Duodenal mucosa (tissue), 2 donors: ENCODE measurements around the gene BTBD9.
"Not testable (repeated sequence)": the region's sequence is repeated elsewhere in the genome, so short reads cannot be mapped to it uniquely, and the experiment has no call there.

ENCODE experiments used
- H3K27ac ChIP-seq: one replicate; pipeline ENCODE4 v1.7.0; 2013; ENCODE audit warnings: low read depth, low read length
- H3K27me3 ChIP-seq, 2 donors: one replicate each; pipeline ENCODE4 v1.7.0; 2013; ENCODE audit warnings: low read length in 2 of 2, control low read depth in 1 of 2; ENCODE audit not compliant: insufficient read depth in 2 of 2, control insufficient read depth in 1 of 2
- H3K36me3 ChIP-seq, 2 donors: one replicate each; pipeline ENCODE4 v1.7.0; 2013; ENCODE audit warnings: low read length in 2 of 2, control low read depth in 1 of 2; ENCODE audit not compliant: insufficient read depth in 2 of 2, control insufficient read depth in 1 of 2
- H3K4me1 ChIP-seq, 2 donors: one replicate each; pipeline ENCODE4 v1.7.0; 2013; ENCODE audit warnings: low read length in 2 of 2, control low read depth in 1 of 2; ENCODE audit not compliant: insufficient read depth in 2 of 2, control insufficient read depth in 1 of 2
- H3K4me3 ChIP-seq, 2 donors: one replicate each; pipeline ENCODE4 v1.7.0; 2013; ENCODE audit warnings: low read length in 2 of 2, low read depth in 1 of 2
- H3K9ac ChIP-seq, 2 donors: one replicate each; pipeline ENCODE4 v1.7.0; 2013; ENCODE audit warnings: low read length in 2 of 2, low read depth in 1 of 2
- H3K9me3 ChIP-seq, 2 donors: one replicate each; pipeline ENCODE4 v1.7.0; 2013; ENCODE audit warnings: low read length in 2 of 2, control low read depth in 1 of 2; ENCODE audit not compliant: control insufficient read depth in 1 of 2

The BTBD9 gene

DNA sequence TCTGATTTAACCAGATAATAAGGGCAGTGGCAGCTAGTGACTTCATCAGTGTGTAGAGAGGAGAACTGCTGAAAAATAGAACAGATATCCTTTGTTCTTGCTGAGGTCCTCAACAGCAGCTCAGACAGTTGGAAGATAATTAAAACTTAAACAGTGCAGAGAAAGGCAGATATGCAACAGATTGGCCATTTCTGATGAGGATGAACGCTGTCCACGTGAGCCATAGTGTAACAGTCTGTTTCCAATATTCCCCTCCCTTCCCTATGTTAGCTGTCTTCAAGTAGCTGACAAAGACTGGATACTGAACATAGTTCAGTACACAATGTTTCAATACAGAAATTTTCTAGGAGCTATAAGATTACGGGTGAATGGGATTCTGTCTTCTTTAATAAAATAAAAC lies 291.4 kb downstream of the BTBD9 start:
- Histone ChIP-seq H3K9ac (no peak overlapping the region), H3K4me1 (no peaks in the 10 kb centered on the region), H3K4me3 (no peak overlapping the region), H3K36me3 (no peaks in the 10 kb centered on the region), H3K27ac (no peak overlapping the region), H3K9me3 (no peaks in the 10 kb centered on the region), H3K27me3 (no peaks in the 10 kb centered on the region)

- H3K4me1 ChIP-seq, H3K9me3 ChIP-seq, H3K27me3 ChIP-seq: not testable (repeated sequence)
These were observed 291.9 kb downstream of the BTBD9 start for GRCh38 chr6:38347829-38348228.

DNA sequence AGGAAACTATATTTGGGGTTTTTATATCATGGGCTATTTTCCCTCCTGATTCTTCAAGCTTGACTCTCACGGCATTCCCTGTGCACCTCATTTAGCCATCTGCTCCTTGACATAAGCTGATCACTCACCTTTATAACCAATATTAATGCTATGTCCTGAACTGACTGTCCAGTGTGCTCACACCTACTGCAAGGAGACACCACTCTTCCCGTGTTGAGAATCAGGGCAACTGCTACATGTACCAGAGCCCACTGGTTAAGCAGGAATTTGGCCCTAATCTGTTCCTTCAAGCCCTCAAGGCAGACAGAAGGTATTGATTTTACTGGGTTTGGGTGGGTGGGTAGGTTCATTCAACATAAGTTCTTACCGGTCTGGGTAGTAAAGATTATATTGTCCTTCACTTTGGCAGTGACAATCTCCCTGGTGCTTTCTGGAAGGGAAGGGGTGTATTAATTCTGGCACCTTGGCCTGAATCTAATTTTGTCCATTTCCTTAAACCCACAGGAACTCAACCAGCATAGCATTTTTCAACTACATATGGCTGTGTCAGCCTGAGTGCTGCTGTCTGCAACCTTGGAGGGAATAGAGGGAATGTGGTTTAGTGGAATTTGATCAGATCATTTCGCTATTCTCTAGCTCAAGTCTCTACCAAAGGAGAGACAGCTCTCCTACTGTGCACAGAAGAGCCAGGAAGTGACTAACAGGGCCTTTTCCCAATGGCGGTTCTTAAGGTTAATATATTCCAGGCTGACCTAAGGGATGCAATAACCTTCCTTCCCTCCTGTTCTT lies 293.2 kb downstream of the BTBD9 start:
- Histone ChIP-seq H3K27me3 (no peaks in the 10 kb centered on the region), H3K4me1 (no peaks in the 10 kb centered on the region), H3K9me3 (no peaks in the 10 kb centered on the region), H3K36me3 (no peaks in the 10 kb centered on the region), H3K4me3 (no peak overlapping the region), H3K9ac (no peak overlapping the region), H3K27ac (no peak overlapping the region)

More at GRCh38 chr6:38347829-38348228, 291.9 kb downstream of the BTBD9 start:
- not testable (repeated sequence) for H3K36me3 ChIP-seq, H3K4me3 ChIP-seq, H3K9ac ChIP-seq, H3K27ac ChIP-seq

- no peaks in the 10 kb centered on the region for H3K36me3 ChIP-seq
- no peak overlapping the region for H3K4me3 ChIP-seq
- no peaks in the 10 kb centered on the region for H3K27me3 ChIP-seq
- H3K9me3 ChIP-seq: no peaks in the 10 kb centered on the region
- no peak overlapping the region for H3K9ac ChIP-seq
- no peaks in the 10 kb centered on the region for H3K4me1 ChIP-seq
- H3K27ac ChIP-seq: no peak overlapping the region
These were observed 294.1 kb downstream of the BTBD9 start for GRCh38 chr6:38345586-38345985.

GRCh38 chr6:38341496-38341895 lies 298.2 kb downstream of the BTBD9 start:
- Histone ChIP-seq H3K4me1 (no peaks in the 10 kb centered on the region), H3K27me3 (no peaks in the 10 kb centered on the region), H3K4me3 (no peak overlapping the region), H3K9ac (no peak overlapping the region), H3K36me3 (no peaks in the 10 kb centered on the region), H3K27ac (no peak overlapping the region), H3K9me3 (no peaks in the 10 kb centered on the region)

GRCh38 chr6:38339914-38340313 lies 299.8 kb downstream of the BTBD9 start:
- no peaks in the 10 kb centered on the region for H3K36me3 ChIP-seq
- no peak overlapping the region for H3K4me3 ChIP-seq
- H3K4me1 ChIP-seq: no peaks in the 10 kb centered on the region
- H3K27me3 ChIP-seq: no peaks in the 10 kb centered on the region
- H3K27ac ChIP-seq: no peak overlapping the region
- H3K9ac ChIP-seq: no peak overlapping the region
- no peaks in the 10 kb centered on the region for H3K9me3 ChIP-seq

DNA sequence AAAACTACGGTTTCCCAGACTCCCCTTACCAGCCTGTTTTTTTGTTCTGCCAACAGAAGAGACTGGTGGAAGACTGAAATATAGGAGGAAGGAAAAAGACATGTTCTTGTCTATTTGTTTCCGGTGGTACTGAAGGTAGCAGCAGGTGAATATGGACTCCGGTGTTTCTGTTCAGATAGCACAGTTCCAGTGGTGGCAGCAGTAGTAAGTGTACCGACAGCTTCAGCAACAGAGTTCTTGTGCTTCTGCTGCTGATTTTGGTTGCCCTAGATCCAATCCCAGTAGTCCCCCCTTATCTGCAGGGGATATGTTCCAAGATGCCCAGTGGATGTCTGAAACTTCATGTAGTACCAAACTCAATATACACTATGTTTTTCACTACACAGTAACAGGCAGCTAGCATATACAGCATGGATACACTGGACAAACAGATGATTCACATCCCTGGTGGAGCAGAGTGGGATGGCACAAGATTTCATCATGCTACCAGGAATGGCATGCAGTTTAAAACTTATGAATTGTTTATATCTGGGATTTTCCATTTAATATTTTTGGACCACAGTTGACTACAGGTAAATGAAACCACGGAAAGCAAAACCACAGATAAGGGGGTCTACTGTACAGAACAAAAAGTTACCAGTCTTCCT lies 301.8 kb downstream of the BTBD9 start:
- Histone ChIP-seq H3K4me3 (no peak overlapping the region), H3K27ac (no peak overlapping the region), H3K9ac (no peak overlapping the region), H3K9me3 (peaks cover 0 to 6% of the 10 kb centered on the region in 2 donors), H3K4me1 (no peaks in the 10 kb centered on the region), H3K27me3 (no peaks in the 10 kb centered on the region), H3K36me3 (no peaks in the 10 kb centered on the region)

- Histone ChIP-seq H3K9me3 (peaks cover 0 to 6% of the 10 kb centered on the region in 2 donors), H3K27me3 (no peaks in the 10 kb centered on the region), H3K4me3 (no peak overlapping the region), H3K9ac (no peak overlapping the region), H3K27ac (no peak overlapping the region), H3K4me1 (no peaks in the 10 kb centered on the region), H3K36me3 (no peaks in the 10 kb centered on the region)
These were observed 302.8 kb downstream of the BTBD9 start for GRCh38 chr6:38336922-38337321.

DNA sequence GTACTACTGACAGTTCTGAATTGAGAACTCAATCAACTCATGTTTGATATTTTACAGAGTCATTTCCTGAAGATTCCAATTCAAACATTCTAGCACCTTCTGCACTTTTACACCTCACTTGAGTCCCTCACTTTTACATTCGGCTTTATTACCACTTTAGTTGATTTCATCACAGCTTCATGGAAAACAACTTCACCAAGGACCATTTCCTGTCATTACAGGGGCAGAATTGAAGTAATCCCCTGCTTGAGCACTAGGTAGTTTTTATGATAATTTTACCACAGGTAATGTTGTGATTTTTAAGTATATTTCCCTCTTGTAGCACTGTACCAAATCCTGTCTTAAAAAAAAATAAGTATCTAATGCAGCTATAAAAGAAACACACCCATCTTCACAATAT lies 312.9 kb downstream of the BTBD9 start:
- Histone ChIP-seq H3K4me3 (no peak overlapping the region), H3K36me3 (no peaks in the 10 kb centered on the region), H3K27ac (no peak overlapping the region), H3K4me1 (no peaks in the 10 kb centered on the region), H3K9ac (no peak overlapping the region), H3K27me3 (no peaks in the 10 kb centered on the region), H3K9me3 (no peaks in the 10 kb centered on the region)

GRCh38 chr6:38323216-38323615 lies 316.5 kb downstream of the BTBD9 start:
- Histone ChIP-seq H3K36me3 (no peaks in the 10 kb centered on the region), H3K4me3 (no peak overlapping the region), H3K9ac (no peak overlapping the region), H3K27ac (no peak overlapping the region), H3K4me1 (no peaks in the 10 kb centered on the region), H3K9me3 (no peaks in the 10 kb centered on the region), H3K27me3 (no peaks in the 10 kb centered on the region)
